ENCODE results near the gene QRICH1.

Gene QRICH1

DNA sequence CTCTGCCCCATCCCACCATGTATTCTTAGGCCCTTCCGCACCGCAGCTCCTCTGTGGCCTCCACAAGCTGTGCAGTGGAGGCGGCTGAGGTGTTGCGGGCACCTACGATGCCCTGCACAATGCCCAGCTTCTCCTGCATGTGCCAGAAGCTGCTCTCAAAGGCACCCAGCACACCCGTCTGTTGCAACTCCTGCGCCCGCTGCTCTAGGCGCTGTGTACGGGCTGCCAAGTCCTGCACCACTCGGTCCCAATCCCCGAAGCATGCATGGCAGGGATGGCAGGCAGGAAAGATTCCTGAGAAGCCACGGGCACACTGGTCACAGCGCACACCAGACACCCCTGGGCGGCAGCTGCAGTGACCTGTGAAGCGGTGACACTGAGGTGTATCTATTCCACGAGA, 29.8 kb upstream of the QRICH1 start:
- H3K4me3 ChIP-seq (ENCODE audit: low read length), result no peak overlapping the region
- H3K4me1 ChIP-seq (ENCODE audit: control insufficient read depth, insufficient read depth, low read length), result peaks cover 15% of the 10 kb centered on the region
- H3K27ac ChIP-seq (ENCODE audit: low read depth, low read length), result no peak overlapping the region
- no peaks in the 10 kb centered on the region for H3K27me3 ChIP-seq (ENCODE audit: control insufficient read depth, insufficient read depth, low read length)
- H3K36me3 ChIP-seq (ENCODE audit: control insufficient read depth, insufficient read depth, low read length), result peaks cover 20% of the 10 kb centered on the region
- no peak overlapping the region for H3K9ac ChIP-seq (ENCODE audit: low read length)

DNA sequence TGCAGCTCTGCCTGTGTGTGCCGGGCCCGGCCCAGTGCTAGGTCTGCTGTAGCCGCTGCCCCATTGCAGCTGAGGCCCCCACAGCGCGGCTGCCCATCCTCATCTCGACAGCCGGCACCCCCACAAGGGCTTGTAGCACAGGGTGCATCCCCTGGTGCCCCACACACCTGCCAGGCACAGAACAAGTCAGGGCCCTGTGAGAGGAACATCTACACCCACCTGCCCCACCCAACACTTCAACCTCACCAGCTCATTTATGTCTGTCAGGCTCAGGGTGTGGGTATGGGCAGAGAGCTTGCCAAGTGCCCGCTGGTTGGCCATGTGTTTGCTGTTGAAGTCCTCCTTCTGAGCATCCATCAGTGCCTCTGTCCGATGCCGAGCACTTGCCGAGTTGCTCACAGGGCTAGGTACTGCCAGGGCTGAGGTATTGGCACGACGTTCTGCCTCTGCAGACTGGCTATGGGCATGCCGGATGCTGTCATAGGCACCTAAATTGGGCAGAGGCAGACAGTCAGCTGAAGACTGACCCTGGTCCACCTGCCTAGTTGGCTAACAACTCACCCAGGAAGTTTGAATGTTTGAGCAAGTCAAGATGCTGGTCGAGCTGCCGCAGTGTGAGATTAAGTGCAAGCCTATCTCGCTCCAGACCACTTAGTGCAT, 29.1 kb upstream of the QRICH1 start:
- H3K9ac ChIP-seq (ENCODE audit: low read length), result no peak overlapping the region
- H3K36me3 ChIP-seq (ENCODE audit: control insufficient read depth, insufficient read depth, low read length), result peaks cover 20% of the 10 kb centered on the region
- H3K4me3 ChIP-seq (ENCODE audit: low read length), result no peak overlapping the region
- peaks cover 17% of the 10 kb centered on the region for H3K4me1 ChIP-seq (ENCODE audit: control insufficient read depth, insufficient read depth, low read length)
- H3K27me3 ChIP-seq (ENCODE audit: control insufficient read depth, insufficient read depth, low read length), result no peaks in the 10 kb centered on the region
- no peak overlapping the region for H3K27ac ChIP-seq (ENCODE audit: low read depth, low read length)

DNA sequence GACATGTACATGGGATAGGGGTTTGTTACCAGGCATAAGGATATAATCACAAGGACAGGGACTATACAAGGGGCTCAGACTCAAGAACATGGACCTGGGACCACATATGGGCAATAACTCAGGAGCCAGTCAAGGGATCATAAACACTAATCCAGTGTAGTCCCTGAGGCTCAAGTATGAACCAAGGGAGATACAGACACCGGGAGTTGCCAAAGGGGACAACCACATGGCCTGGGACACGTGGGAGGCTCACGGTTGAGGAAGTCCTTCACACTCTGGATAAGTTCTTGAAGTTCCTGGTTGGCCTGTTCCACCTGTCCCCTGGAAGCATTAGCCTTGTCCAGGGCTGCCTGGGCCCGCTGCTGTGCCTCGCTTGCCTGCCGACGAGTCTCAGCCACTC, 28.6 kb upstream of the QRICH1 start:
- Histone ChIP-seq H3K4me1 (ENCODE audit: control insufficient read depth, insufficient read depth, low read length) (peaks cover 17% of the 10 kb centered on the region), H3K4me3 (ENCODE audit: low read length) (no peak overlapping the region), H3K9ac (ENCODE audit: low read length) (no peak overlapping the region), H3K36me3 (ENCODE audit: control insufficient read depth, insufficient read depth, low read length) (peaks cover 24% of the 10 kb centered on the region), H3K27me3 (ENCODE audit: control insufficient read depth, insufficient read depth, low read length) (no peaks in the 10 kb centered on the region), H3K27ac (ENCODE audit: low read depth, low read length) (no peak overlapping the region)

DNA sequence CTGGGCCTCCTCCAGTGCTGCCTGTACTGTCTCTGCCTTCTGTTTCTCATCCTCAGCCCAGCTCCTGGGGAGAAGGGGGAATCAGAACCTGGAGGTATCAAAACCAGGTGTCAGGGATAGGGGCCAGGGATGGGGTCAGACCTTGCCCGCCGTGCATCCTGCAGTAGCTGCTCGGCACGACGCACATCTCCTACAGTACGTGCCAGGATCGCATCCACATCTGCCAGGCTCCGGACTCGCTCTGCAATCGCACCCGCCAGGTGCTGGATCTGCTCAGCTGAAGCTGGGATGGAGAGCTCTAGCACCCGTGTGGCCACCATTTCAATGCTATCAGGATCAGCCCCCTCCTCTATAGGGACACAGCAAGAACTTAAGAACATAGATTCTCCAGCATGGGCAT, 28.2 kb upstream of the QRICH1 start:
- H3K27me3 ChIP-seq (ENCODE audit: control insufficient read depth, insufficient read depth, low read length), result no peaks in the 10 kb centered on the region
- peaks cover 29% of the 10 kb centered on the region for H3K36me3 ChIP-seq (ENCODE audit: control insufficient read depth, insufficient read depth, low read length)
- no peak overlapping the region for H3K4me3 ChIP-seq (ENCODE audit: low read length)
- H3K27ac ChIP-seq (ENCODE audit: low read depth, low read length), result no peak overlapping the region
- no peak overlapping the region for H3K9ac ChIP-seq (ENCODE audit: low read length)
- H3K4me1 ChIP-seq (ENCODE audit: control insufficient read depth, insufficient read depth, low read length), result peaks cover 17% of the 10 kb centered on the region

DNA sequence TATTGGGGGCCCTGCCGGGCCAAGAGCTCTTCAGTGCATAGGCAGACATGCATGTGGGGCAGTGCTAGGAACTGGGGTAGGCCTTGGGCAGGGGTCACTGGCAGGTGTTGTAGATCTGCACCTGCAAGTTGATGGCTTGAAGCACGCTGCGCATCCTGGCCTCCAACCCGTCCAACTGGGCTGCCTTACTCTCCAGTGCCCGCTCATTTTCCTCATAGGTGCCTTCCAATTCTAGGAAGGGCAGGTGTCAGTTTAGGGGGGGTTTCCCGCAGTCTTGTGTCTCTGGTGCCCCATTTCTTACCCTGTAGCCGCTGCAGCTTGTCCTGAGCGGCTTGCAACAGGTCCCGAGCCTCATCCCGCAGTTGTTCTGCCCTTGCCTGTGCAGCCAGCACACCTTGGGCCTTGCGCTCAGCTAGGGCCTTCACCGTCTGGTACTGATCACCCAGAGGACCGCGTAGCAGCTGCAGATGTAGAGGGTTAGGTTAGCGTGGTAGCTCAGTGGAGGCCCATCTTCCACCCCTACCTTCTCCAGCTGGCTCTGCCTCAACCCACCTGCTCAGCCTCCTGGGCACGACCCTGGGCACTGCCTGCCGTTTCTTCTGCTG, 27.4 kb upstream of the QRICH1 start:
- Histone ChIP-seq H3K36me3 (ENCODE audit: control insufficient read depth, insufficient read depth, low read length) (peaks cover 35% of the 10 kb centered on the region), H3K4me3 (ENCODE audit: low read length) (peak overlapping the region; percentile 60), H3K9ac (ENCODE audit: low read length) (no peak overlapping the region), H3K27ac (ENCODE audit: low read depth, low read length) (peak overlapping the region; percentile 98), H3K4me1 (ENCODE audit: control insufficient read depth, insufficient read depth, low read length) (peaks cover 17% of the 10 kb centered on the region), H3K27me3 (ENCODE audit: control insufficient read depth, insufficient read depth, low read length) (no peaks in the 10 kb centered on the region)

DNA sequence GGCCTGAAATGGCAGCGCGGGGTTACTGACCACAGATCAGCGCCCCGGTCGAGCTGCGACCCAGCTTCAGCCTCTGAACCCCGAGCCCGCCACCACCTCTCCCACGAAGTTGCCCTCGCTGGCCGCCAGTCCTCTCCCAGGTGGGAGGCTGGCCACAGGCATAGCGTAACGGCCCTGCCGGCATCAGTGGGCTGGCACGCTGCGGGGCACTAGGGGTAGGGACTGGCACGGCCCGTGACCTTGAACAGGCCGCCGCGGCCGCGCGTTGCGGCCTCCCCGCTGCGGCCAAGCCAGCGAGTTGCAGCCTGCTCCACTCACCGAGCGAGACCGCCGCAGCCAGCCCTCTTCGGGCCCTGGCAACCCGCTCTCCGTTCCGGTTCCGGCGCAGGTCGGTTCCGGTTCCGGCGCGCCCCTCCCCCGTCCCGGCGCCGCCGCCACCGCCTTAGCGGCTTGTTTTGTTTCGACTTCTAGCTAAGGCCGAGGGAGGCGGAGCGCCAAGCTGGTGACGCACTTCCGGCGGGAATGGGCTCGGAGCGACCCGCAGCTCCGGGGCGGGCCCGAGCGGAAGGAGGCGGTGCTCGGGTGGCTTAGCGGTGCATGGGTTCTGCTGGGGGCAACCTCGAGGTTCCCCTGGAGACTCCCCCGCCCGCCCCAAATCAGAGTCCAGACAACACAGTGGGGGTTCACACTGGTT, 26.7 kb upstream of the QRICH1 start, which contains the start of gene USP19:
Gene USP19, minus strand, starts transcription at position 386 of the 694 bp plus-strand sequence. CDS start 1,678 bp downstream, outside the sequence.
- H3K4me3 ChIP-seq (ENCODE audit: low read length), result peak within 1 kb of the TSS; percentile 98
- peaks cover 17% of the 10 kb centered on the region for H3K4me1 ChIP-seq (ENCODE audit: control insufficient read depth, insufficient read depth, low read length)
- no peaks in the 10 kb centered on the region for H3K27me3 ChIP-seq (ENCODE audit: control insufficient read depth, insufficient read depth, low read length)
- H3K36me3 ChIP-seq (ENCODE audit: control insufficient read depth, insufficient read depth, low read length), result peaks cover 35% of the 10 kb centered on the region
- peak within 1 kb of the TSS; percentile 98 for H3K27ac ChIP-seq (ENCODE audit: low read depth, low read length)
- H3K9ac ChIP-seq (ENCODE audit: low read length), result peak within 1 kb of the TSS; percentile 99

DNA sequence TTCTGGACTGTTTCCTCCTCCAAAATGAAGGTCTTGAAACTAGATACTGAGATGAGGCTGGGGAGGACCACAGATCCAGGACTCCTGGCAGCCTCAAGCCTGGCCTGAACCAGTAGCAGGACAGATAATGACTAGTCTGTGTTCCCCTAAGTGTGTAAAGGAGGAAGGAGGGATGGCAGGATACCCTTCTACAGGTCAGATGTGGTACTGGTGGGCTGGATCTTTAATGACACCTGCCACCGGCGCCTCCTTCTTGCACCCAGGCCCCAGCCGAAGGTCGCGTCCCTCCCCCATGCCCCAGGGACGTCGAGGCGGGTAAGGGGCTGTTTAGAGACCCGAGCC, 26.2 kb upstream of the QRICH1 start:
- Histone ChIP-seq H3K9ac (ENCODE audit: low read length) (peak overlapping the region; percentile 99), H3K27me3 (ENCODE audit: control insufficient read depth, insufficient read depth, low read length) (no peaks in the 10 kb centered on the region), H3K4me1 (ENCODE audit: control insufficient read depth, insufficient read depth, low read length) (peaks cover 17% of the 10 kb centered on the region), H3K27ac (ENCODE audit: low read depth, low read length) (peak overlapping the region; percentile 98), H3K36me3 (ENCODE audit: control insufficient read depth, insufficient read depth, low read length) (peaks cover 38% of the 10 kb centered on the region), H3K4me3 (ENCODE audit: low read length) (peak overlapping the region; percentile 98)

DNA sequence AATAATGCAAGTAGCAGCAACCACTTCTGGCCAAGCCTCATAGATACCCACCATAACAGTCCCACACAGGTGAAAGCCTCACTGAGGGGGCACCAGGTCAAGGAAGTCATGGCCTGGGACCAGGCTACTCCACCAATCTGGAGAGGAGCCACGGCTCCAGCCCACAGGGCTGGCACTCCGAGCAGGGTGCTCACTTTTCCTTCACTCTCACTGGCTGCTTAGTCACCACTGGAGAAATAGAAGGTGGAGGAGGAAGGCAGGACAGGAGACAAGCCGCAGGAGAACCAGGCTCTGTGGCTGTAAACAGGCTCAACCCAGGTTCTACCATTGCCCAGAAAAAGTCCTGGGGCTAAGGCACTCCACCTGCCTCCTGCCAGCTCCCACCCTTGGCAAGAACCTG, 25.6 kb upstream of the QRICH1 start:
- Histone ChIP-seq H3K4me3 (ENCODE audit: low read length) (peak overlapping the region; percentile 98), H3K27me3 (ENCODE audit: control insufficient read depth, insufficient read depth, low read length) (no peaks in the 10 kb centered on the region), H3K9ac (ENCODE audit: low read length) (peak overlapping the region; percentile 99), H3K27ac (ENCODE audit: low read depth, low read length) (peak overlapping the region; percentile 98), H3K36me3 (ENCODE audit: control insufficient read depth, insufficient read depth, low read length) (peaks cover 41% of the 10 kb centered on the region), H3K4me1 (ENCODE audit: control insufficient read depth, insufficient read depth, low read length) (peaks cover 17% of the 10 kb centered on the region)

DNA sequence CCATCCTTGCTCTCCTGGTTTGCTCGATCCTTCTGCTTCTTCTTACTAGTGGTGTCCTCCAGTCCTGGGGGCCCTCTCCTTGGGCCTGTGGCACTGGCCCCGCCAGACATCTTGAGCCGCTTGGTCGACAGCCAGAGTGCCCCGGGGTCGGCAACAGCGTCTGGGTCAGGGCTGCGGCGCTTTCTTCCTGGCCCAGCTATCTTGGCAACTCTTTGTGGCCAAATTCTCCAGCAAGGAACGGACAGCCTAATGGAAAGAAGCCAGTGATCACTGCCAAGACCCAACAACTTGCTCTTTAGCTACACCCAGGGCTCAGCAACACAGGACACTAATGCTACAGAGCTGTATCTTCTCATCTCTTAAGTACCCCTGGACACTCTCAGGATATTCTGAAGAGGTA, 25.2 kb upstream of the QRICH1 start:
- peak overlapping the region; percentile 98 for H3K4me3 ChIP-seq (ENCODE audit: low read length)
- H3K27ac ChIP-seq (ENCODE audit: low read depth, low read length), result peak overlapping the region; percentile 98
- H3K27me3 ChIP-seq (ENCODE audit: control insufficient read depth, insufficient read depth, low read length), result no peaks in the 10 kb centered on the region
- no peak overlapping the region for H3K9ac ChIP-seq (ENCODE audit: low read length)
- peaks cover 17% of the 10 kb centered on the region for H3K4me1 ChIP-seq (ENCODE audit: control insufficient read depth, insufficient read depth, low read length)
- peaks cover 45% of the 10 kb centered on the region for H3K36me3 ChIP-seq (ENCODE audit: control insufficient read depth, insufficient read depth, low read length)

DNA sequence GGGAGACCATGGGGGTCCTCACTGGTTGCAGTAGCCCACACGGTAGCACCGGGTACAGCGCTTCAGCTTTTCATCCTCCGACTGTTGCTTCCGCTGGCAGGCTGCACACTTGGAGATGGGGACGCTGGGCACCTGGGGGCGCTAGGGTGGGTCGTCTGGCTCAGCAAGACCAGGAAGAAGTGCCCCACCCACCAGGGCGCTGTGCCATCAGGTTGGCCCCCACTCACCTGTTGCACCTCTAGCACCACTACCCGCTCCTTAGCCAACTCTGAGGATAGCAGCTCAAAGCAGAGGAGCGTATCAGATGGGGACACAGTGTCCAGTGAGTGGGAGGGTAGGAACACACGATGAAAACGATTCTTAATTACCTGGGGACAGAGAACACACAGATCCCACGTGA, 18.4 kb upstream of the QRICH1 start:
- Histone ChIP-seq H3K9ac (ENCODE audit: low read length) (no peak overlapping the region), H3K36me3 (ENCODE audit: control insufficient read depth, insufficient read depth, low read length) (peaks cover 76% of the 10 kb centered on the region), H3K27ac (ENCODE audit: low read depth, low read length) (no peak overlapping the region), H3K4me3 (ENCODE audit: low read length) (no peak overlapping the region), H3K4me1 (ENCODE audit: control insufficient read depth, insufficient read depth, low read length) (no peaks in the 10 kb centered on the region), H3K27me3 (ENCODE audit: control insufficient read depth, insufficient read depth, low read length) (no peaks in the 10 kb centered on the region)

DNA sequence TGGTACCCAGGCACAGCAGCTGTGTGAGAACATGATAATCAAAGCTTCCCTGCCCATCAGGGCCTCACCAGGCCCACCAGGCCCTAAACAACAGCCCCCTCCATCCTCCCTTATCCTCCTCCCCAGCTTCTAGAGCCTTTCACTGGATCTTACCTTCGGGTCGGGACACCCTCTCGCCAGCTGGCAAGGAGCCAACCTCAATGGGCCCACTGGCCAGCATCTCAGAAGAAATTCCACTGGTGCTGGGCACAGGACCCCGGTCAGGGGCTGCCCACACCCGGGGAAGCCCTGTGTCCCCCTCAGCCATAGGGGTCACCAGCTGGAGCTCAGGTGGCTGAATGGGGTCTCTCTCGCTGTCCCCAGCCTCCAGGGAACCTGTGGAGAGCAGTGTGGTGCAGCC, 17.5 kb upstream of the QRICH1 start:
- H3K9ac ChIP-seq (ENCODE audit: low read length), result no peak overlapping the region

DNA sequence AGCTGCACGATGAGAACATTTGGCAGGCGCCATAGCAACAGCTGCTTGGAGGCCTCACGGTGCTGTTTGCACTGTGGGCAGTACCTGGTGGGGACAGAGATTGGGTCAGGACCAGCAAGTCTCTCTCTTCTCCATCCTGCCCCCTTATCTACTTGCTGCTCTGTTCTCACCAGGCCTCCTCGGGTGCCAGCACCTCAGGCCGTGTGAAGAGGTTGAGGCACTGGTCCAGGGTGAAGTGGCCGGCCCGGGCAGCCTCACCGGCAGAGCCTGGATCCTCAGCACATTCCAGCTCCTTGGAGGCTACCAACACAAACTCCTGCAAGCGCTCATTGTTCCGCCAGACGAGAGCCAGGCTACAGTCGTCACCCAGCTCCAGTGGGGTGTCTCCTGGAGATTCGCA, 16.9 kb upstream of the QRICH1 start:
- Histone ChIP-seq H3K27ac (ENCODE audit: low read depth, low read length) (no peak overlapping the region), H3K4me1 (ENCODE audit: control insufficient read depth, insufficient read depth, low read length) (no peaks in the 10 kb centered on the region), H3K36me3 (ENCODE audit: control insufficient read depth, insufficient read depth, low read length) (peaks cover 63% of the 10 kb centered on the region), H3K27me3 (ENCODE audit: control insufficient read depth, insufficient read depth, low read length) (no peaks in the 10 kb centered on the region), H3K9ac (ENCODE audit: low read length) (no peak overlapping the region), H3K4me3 (ENCODE audit: low read length) (no peak overlapping the region)

More for the DNA sequence above, 17.5 kb upstream of the QRICH1 start:
- Histone ChIP-seq H3K27ac (ENCODE audit: low read depth, low read length) (no peak overlapping the region), H3K36me3 (ENCODE audit: control insufficient read depth, insufficient read depth, low read length) (peaks cover 68% of the 10 kb centered on the region), H3K4me1 (ENCODE audit: control insufficient read depth, insufficient read depth, low read length) (no peaks in the 10 kb centered on the region), H3K27me3 (ENCODE audit: control insufficient read depth, insufficient read depth, low read length) (no peaks in the 10 kb centered on the region), H3K4me3 (ENCODE audit: low read length) (no peak overlapping the region)

Measured in rectal smooth muscle tissue (tissue), 1 donor.